Activated T-helper 1 cell treated with anti-CD3 and anti-CD28 coated beads, Interleukin-12 subunit alpha, Interleukin-12 subunit beta, Interleukin-2, Interleukin-4 antibody, amounts not matched to agents 30 ng/mL and 10 ng/mL and 1 ng/mL, durations not matched to agents 14 hours and 24 hours and 36 hours (primary cell): Measurements from ENCODE around the gene COL25A1. TPM values are rescaled to one million over a fixed set of nuclear protein-coding genes. Genes with fewer than 3 reads are reported as not detected.
"Not testable (repeated sequence)": the region's sequence is repeated elsewhere in the genome, so short reads cannot be mapped to it uniquely, and the experiment has no call there.

Experiments
- DNase-seq: peaks from one replicate; pipeline ENCODE4 v3.0.0; 2021; ENCODE audit warnings: low spot score
- H3K27ac Mint-ChIP-seq: one replicate; pipeline ENCODE4 v1.8.0; 2021; ENCODE audit warnings: mild to moderate bottlenecking, mixed read lengths
- H3K27me3 Mint-ChIP-seq: one replicate; pipeline ENCODE4 v1.8.0; 2022; ENCODE audit warnings: mild to moderate bottlenecking, moderate library complexity, mixed read lengths; ENCODE audit not compliant: insufficient read depth
- H3K36me3 Mint-ChIP-seq: one replicate; pipeline ENCODE4 v1.8.0; 2021; ENCODE audit warnings: low read depth, mixed read lengths
- H3K4me1 Mint-ChIP-seq: one replicate; pipeline ENCODE4 v1.8.0; 2021; ENCODE audit warnings: low read depth, mixed read lengths
- H3K4me3 Mint-ChIP-seq: one replicate; pipeline ENCODE4 v1.8.0; 2021; ENCODE audit warnings: mild to moderate bottlenecking, moderate library complexity, mixed read lengths
- H3K9me3 Mint-ChIP-seq: one replicate; pipeline ENCODE4 v1.8.0; 2021; ENCODE audit warnings: mixed read lengths
- intact Hi-C: fragments of 100-400 bp; cut with micrococcal nuclease; formaldehyde crosslinking; loops from one replicate; pipeline ENCODE4 v1.15.1; 2024
- total RNA-seq: library from RNA; stranded (reverse); gene quantifications from 2 replicates; pipeline ENCODE4 v1.2.3, GENCODE V29; 2022

Gene COL25A1
- total RNA-seq, 1 donor from 2014 or later: not detected

DNA sequence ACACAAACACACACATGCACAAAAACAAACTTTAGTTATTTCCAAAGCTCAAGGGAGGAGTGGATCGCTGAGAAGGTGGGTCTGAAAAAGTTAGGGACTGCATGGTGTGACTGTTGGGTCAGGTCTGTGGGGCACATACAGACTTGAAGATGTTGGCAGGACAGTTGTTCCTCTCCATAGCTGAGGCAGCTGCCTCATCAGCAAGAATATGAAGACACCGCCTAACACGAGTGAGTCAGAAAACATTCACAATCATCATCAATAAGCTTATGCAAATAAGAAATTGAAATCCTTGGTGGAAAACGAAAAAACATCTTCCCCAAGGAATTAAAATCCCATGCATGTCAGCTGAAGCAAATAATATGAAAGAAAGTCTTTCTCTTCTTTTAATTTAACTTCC lies 148.0 kb downstream of the COL25A1 start:
- H3K27ac Mint-ChIP-seq: no peak overlapping the region
- intact Hi-C loops: no loop called here
- no peak overlapping the region for H3K4me3 Mint-ChIP-seq
- no peaks in the 10 kb centered on the region for H3K4me1 Mint-ChIP-seq
- H3K36me3 Mint-ChIP-seq: no peaks in the 10 kb centered on the region
- no peak for DNase-seq
- H3K27me3 Mint-ChIP-seq: peaks cover 3% of the 10 kb centered on the region
- no peaks in the 10 kb centered on the region for H3K9me3 Mint-ChIP-seq

DNA sequence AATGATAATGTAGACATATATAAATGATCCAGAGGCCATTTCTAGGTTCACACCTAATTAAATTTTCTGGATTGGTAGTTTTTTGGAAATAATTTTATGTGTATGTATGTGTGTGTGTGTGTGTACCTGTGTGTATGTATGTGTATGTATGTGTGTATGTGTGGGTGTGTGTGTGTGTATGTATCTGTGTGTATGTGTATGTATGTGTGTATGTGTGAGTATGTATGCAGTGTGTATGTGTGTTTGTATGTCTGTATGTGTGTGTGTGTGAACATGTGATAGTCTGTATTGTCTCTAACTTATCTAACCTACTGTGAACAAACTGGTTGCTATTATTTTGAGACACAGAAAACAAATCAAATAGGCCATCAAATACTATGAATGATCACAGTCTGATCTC lies 152.6 kb downstream of the COL25A1 start:
- H3K4me1 Mint-ChIP-seq: no peaks in the 10 kb centered on the region
- peaks cover 2% of the 10 kb centered on the region for H3K27me3 Mint-ChIP-seq
- DNase-seq: no peak
- no peaks in the 10 kb centered on the region for H3K9me3 Mint-ChIP-seq
- H3K36me3 Mint-ChIP-seq: no peaks in the 10 kb centered on the region
- H3K27ac Mint-ChIP-seq: no peak overlapping the region
- no peak overlapping the region for H3K4me3 Mint-ChIP-seq
- intact Hi-C loops: no loop called here

DNA sequence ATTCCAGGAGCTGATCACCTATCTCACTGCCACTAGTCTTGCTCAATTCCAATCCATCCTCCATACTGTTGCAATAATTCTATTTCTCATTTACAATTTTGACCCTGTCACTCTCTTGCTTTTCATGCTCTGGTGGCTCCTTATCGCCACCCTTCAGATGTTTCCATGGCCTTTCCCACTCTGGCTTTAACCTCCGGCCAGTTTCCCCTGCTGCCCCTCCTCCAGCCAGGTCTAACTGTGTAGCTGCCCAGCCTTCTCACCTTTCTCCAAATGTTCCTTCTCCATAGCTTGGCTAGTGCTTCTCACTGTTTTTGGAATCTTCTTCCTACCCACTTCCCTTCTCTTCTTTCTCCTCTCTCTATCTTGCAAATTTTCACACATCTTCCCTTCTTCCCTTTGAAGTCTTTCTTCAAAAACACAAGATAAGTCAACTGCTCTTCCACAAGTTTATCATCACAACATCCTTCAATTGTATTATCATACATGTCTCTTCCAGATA lies 153.8 kb downstream of the COL25A1 start:
- no peaks in the 10 kb centered on the region for H3K27me3 Mint-ChIP-seq
- H3K36me3 Mint-ChIP-seq: no peaks in the 10 kb centered on the region
- no peak overlapping the region for H3K4me3 Mint-ChIP-seq
- no peak overlapping the region for H3K27ac Mint-ChIP-seq
- H3K4me1 Mint-ChIP-seq: no peaks in the 10 kb centered on the region
- no peak for DNase-seq
- intact Hi-C loops: no loop called here
- H3K9me3 Mint-ChIP-seq: no peaks in the 10 kb centered on the region

DNA sequence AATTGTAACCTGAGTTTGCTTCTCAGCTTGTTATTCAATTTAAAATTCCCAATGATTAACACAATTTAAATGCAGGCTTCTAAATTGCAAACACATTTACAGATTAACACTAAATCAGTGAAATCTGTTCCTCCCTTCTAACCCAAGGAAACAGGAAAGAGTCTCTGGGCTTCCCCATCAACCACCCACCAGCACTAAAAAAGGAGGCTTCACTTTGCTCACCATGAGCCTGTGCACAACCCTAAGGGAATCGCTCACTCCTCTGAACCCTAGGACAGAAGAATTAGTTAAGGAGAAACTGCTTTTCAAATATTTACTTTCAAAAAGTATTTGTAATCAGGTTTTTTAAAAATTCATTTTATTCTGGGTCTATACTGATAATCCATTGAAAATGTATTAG lies 155.3 kb downstream of the COL25A1 start:
- peaks cover 1% of the 10 kb centered on the region for H3K9me3 Mint-ChIP-seq

DNA sequence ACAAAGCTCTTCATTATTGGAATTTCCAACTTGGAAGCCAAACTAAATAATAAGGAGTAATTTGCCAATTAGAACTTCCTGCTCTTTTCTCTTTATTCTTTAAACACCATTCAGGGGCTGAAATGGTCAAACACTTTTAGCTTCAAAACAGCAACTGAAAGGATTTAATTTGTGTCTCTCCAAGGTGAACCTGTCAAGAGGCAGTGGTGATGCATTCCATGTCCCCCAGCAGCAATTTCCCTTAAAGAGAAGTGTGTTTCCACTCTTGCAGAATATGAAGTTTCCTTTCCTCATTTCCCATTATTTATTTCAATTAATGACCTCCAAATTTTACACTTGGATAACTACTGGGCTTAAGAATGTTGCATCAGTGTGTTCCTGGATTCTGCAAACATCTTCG lies 156.0 kb downstream of the COL25A1 start:
- intact Hi-C loops: no loop called here
- H3K4me1 Mint-ChIP-seq: no peaks in the 10 kb centered on the region
- peaks cover 7% of the 10 kb centered on the region for H3K9me3 Mint-ChIP-seq
- DNase-seq: no peak
- no peak overlapping the region for H3K27ac Mint-ChIP-seq
- no peaks in the 10 kb centered on the region for H3K27me3 Mint-ChIP-seq
- no peak overlapping the region for H3K4me3 Mint-ChIP-seq
- no peaks in the 10 kb centered on the region for H3K36me3 Mint-ChIP-seq

More for the DNA sequence above, 155.3 kb downstream of the COL25A1 start:
- intact Hi-C loops: no loop called here
- Mint-ChIP-seq H3K36me3 (no peaks in the 10 kb centered on the region), H3K4me3 (no peak overlapping the region), H3K4me1 (no peaks in the 10 kb centered on the region), H3K27me3 (no peaks in the 10 kb centered on the region), H3K27ac (no peak overlapping the region)
- DNase-seq: no peak

DNA sequence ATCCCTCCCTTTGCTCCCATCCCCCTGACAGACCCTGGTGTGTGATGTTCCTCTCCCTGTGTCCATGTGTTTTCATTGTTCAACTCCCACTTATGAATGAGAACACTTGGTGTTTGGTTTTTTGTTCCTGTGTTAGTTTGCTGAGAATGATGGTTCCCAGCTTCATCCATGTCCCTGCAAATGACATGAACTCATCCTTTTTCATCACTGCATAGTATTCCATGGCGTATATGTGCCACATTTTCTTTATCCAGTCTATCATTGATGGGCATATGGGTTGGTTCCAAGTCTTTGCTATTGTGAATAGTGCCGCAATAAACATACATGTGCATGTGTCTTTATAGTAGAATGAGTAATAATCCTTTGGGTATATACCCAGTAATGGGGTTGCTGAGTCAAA lies 164.3 kb downstream of the COL25A1 start:
- H3K27ac Mint-ChIP-seq, DNase-seq, intact Hi-C loops, H3K27me3 Mint-ChIP-seq, H3K4me1 Mint-ChIP-seq, H3K4me3 Mint-ChIP-seq, H3K36me3 Mint-ChIP-seq, H3K9me3 Mint-ChIP-seq: not testable (repeated sequence)

DNA sequence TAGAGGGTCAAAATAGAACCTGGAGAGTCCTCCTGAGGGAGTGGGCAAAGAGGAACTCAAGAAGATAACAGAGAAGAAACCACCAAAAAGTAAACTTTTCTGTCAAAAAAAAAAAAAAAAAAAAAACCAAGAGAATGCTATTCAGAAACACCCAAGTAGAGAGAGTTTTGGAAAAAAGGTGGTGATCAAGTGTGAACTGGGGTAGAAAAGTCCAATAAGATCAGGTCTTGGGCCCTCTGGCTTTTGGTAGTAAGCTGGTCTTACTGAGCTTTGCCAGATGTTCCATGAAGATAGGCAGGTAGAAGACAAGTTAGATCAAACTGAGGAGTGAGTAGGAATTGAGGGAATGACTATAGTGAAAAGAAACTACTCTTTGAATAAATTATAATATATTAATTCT lies 167.5 kb downstream of the COL25A1 start:
- no peaks in the 10 kb centered on the region for H3K36me3 Mint-ChIP-seq
- H3K27me3 Mint-ChIP-seq: peaks cover 2% of the 10 kb centered on the region

DNA sequence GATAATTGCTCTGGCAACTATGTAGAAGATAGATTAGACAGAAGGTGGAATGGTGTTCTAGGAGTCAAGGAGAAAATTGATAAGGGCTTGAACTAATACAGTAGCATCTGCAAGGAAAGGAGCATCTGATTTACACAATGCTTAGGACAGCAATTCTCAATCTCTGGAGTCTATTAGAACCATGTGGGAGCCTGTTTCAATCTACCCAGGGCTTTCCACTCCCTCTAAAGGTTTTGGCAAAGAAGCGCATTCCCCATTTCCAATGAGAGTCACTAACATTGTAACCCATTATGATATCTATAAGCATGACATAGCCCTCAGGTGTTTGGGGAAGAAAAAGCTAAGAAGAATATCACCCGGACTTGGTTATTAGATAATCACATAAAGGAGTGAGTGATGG lies 168.2 kb downstream of the COL25A1 start:
- intact Hi-C loops: no loop called here
- no peaks in the 10 kb centered on the region for H3K9me3 Mint-ChIP-seq
- H3K4me1 Mint-ChIP-seq: no peaks in the 10 kb centered on the region
- H3K27me3 Mint-ChIP-seq: peaks cover 2% of the 10 kb centered on the region
- no peak overlapping the region for H3K4me3 Mint-ChIP-seq
- H3K36me3 Mint-ChIP-seq: no peaks in the 10 kb centered on the region
- no peak overlapping the region for H3K27ac Mint-ChIP-seq
- no peak for DNase-seq

More for the DNA sequence above, 167.5 kb downstream of the COL25A1 start:
- no peaks in the 10 kb centered on the region for H3K9me3 Mint-ChIP-seq
- no peaks in the 10 kb centered on the region for H3K4me1 Mint-ChIP-seq
- no peak overlapping the region for H3K4me3 Mint-ChIP-seq
- H3K27ac Mint-ChIP-seq: no peak overlapping the region
- intact Hi-C loops: no loop called here
- no peak for DNase-seq

DNA sequence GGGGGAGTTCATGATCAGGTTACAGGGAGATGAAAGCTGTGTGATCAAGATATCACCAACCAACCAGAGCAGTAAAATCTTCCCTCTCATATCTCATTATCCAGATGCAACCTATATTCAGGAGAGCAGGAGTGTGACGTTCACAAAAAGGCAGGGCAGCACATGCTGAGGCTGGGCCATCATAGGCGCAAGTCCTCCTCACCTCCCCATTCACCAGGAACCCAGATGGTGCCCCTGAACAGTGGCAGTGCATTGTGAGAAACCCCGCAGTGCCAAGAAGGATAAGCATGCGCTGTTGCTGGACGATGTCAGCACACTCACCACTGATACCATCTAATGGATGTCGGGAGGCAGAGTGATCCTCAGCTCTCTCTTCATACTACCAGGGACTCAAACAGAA lies 170.9 kb downstream of the COL25A1 start:
- no peaks in the 10 kb centered on the region for H3K36me3 Mint-ChIP-seq
- H3K9me3 Mint-ChIP-seq: no peaks in the 10 kb centered on the region
- intact Hi-C loops: no loop called here
- H3K27me3 Mint-ChIP-seq: peaks cover 6% of the 10 kb centered on the region
- no peak overlapping the region for H3K4me3 Mint-ChIP-seq
- no peaks in the 10 kb centered on the region for H3K4me1 Mint-ChIP-seq
- no peak for DNase-seq
- H3K27ac Mint-ChIP-seq: no peak overlapping the region

DNA sequence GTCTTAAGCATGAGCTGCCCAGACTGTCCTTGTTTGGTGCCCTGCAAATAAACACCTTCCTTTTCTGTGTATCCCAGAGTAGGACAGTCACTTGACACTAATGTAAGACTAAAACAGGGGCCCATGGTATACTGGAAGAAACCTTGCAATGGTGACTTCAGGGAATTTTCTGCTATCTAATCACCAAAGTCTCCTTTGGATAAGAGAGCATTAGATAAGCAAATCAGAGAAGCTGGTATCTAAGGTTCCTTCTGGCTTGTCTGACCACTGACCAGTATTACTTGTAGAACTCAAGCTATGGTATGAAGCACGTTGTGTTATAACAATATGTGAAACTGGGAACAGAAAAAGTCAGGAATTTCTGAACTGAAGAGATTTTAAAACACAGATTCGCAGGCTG lies 173.9 kb downstream of the COL25A1 start:
- Mint-ChIP-seq H3K4me1 (no peaks in the 10 kb centered on the region), H3K36me3 (no peaks in the 10 kb centered on the region), H3K9me3 (no peaks in the 10 kb centered on the region), H3K27ac (no peak overlapping the region), H3K27me3 (peaks cover 11% of the 10 kb centered on the region), H3K4me3 (no peak overlapping the region)
- DNase-seq: no peak
- intact Hi-C loops: no loop called here

DNA sequence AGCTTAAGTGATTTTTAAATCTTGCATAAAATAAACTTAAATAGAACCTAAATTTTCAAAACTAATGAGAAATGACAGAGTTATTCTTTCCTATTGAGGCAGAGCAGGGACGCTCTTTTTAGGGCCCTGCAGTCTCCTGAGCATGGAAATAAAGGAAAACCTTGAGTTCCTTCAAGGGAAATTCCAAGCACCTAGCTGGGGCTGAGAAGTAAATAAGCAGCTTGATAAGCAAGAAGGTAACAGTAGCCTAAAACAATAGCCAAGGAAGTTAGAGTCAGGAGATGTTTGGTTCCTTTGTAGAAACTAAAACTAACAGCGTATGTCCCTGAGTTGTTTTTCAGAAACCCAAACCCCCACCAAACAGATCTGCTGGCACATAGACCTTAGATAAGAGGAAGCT lies 174.6 kb downstream of the COL25A1 start:
- Mint-ChIP-seq H3K4me1 (no peaks in the 10 kb centered on the region), H3K9me3 (no peaks in the 10 kb centered on the region), H3K4me3 (no peak overlapping the region), H3K27ac (no peak overlapping the region), H3K27me3 (peaks cover 11% of the 10 kb centered on the region), H3K36me3 (no peaks in the 10 kb centered on the region)
- intact Hi-C loops: no loop called here
- no peak for DNase-seq

DNA sequence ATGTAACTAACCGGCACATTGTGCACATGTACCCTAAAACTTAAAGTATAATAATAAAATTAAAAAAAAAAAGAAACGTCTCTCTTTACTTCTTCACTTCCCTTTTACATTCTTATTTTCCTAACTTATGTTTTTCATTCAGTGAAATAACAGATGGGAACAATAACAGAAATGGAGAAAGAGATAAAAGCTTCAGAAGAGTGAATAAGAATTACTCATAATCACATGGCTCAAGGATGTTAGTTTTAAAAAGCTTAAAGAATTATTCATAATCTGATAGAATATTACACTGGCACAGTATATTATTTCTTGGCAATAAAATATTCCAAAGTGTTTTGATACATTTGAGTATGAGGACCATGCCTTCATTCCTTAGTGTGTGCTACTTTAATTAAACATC lies 175.6 kb downstream of the COL25A1 start:
- H3K4me1 Mint-ChIP-seq: no peaks in the 10 kb centered on the region
- no peak for DNase-seq
- H3K27ac Mint-ChIP-seq: no peak overlapping the region
- H3K27me3 Mint-ChIP-seq: peaks cover 12% of the 10 kb centered on the region
- intact Hi-C loops: no loop called here
- H3K36me3 Mint-ChIP-seq: no peaks in the 10 kb centered on the region
- H3K4me3 Mint-ChIP-seq: no peak overlapping the region
- H3K9me3 Mint-ChIP-seq: no peaks in the 10 kb centered on the region

DNA sequence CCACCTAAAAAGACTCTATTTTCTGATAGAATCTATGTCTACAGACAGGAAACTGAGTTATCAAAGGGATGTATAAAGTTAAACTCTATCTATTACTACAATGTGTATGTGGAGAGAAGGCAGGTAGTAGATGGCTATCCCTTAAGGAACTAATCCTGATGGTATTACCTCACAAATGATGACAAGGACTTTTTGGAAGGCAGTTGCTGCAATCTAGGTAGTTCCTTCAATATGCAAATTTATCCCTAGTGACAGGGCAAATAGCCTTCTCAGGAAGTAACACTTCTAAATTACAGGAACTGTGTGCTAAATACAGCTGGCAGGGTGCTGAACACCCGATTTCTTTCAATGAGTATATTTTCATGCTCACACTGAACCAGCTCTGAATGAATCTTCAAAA lies 177.4 kb downstream of the COL25A1 start:
- Mint-ChIP-seq H3K36me3 (no peaks in the 10 kb centered on the region), H3K9me3 (no peaks in the 10 kb centered on the region), H3K4me3 (no peak overlapping the region), H3K4me1 (no peaks in the 10 kb centered on the region), H3K27ac (no peak overlapping the region), H3K27me3 (peaks cover 18% of the 10 kb centered on the region)
- no peak for DNase-seq
- intact Hi-C loops: no loop called here

DNA sequence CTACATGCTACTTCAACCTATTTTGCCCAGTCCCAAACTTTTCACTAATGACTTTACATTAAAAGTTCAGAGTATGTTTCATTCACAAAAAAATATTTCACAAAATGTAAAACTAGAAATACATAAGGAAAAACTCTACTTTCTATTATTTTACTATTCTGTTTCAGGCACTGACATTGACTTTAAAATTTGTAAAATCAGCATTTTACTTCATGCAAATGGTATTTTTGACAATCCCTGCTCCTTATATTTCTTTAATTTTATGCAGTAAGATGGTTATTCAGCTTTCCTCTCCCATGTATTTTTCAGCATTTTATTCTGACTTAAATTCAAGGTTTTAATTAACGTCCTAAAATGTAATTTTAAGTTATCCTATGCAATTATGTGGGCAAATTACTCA lies 178.5 kb downstream of the COL25A1 start:
- no peak for DNase-seq
- Mint-ChIP-seq H3K27me3 (peaks cover 24% of the 10 kb centered on the region), H3K4me1 (no peaks in the 10 kb centered on the region), H3K36me3 (no peaks in the 10 kb centered on the region), H3K9me3 (no peaks in the 10 kb centered on the region), H3K4me3 (no peak overlapping the region), H3K27ac (no peak overlapping the region)
- intact Hi-C loops: no loop called here
